NCI-H187 treated with DMSO at 0.1 percent for 48 hours (cell line): ENCODE data around the gene RAB15.
"Not testable (repeated sequence)": the region's sequence is repeated elsewhere in the genome, so short reads cannot be mapped to it uniquely, and the experiment has no call there.

ENCODE experiments used
- DNase-seq: peaks from one replicate; lab custom pipeline; 2025; lab: John Stamatoyannopoulos, UW

RAB15 gene

DNA sequence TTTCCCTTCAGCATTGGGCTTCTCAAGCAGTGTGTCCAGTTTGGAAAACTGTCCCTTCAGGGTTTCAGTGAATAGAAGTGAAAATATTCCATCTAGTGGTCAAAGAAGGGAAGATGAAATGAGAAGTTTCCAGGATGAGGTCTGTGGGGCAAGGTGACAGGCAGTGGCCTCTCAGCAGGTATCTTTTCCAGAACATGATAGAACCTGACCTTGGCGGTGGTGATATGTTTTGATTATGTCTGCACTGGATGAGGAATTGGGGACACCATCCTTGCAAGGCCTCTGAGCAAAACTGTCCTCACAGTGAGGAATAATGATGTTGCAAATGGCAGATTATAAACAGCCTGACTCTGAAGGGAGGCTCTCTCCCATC, 34.3 kb downstream of the RAB15 start:
- no peak for DNase-seq

- no peak for DNase-seq
Observed at GRCh38 chr14:64937171-64937820, 34.8 kb downstream of the RAB15 start.

- no peak for DNase-seq
Observed at GRCh38 chr14:64935508-64935907, 36.6 kb downstream of the RAB15 start.

- DNase-seq = no peak
Observed at GRCh38 chr14:64934338-64934929, 37.7 kb downstream of the RAB15 start.

DNA sequence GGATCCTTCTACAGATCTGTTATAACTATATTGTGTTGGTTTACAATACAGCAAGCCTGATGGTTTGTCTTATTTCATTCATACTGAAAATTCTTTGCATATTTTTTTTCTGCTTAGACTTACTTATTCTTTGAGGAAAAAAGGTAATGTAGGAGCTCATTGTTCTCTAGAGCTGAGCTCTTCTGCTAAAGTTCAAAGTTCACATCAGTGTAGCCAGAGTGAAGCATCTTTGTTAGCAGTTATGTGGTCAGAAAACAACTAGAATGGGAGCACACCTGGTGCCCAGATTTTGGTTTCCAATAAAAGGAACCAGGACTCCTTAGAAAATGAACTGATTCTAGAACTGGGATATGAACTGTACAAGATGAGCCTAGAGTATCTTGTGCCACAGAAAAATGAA, 39.9 kb downstream of the RAB15 start:
- no peak for DNase-seq

GRCh38 chr14:64931123-64931522, 41.0 kb downstream of the RAB15 start:
- DNase-seq = no peak

- DNase-seq = no peak
Observed at GRCh38 chr14:64930085-64930843, 41.9 kb downstream of the RAB15 start.

DNA sequence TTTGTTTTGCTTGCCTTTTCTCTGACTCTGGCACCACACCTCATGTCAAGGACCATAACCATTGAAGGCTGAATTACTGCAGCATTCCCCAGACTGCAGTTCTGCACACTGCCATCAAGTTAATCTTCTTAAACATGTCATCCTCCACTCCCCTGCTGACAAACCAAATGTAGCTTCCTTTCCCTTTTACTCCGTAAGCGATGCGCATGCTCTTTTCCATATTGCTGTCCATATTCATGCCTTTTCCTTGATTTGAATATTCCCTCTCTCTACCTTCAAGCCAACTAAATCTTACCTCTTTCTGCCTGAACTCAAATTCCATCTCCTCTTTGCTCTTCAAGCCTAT, 43.1 kb downstream of the RAB15 start:
- DNase-seq = no peak

DNA sequence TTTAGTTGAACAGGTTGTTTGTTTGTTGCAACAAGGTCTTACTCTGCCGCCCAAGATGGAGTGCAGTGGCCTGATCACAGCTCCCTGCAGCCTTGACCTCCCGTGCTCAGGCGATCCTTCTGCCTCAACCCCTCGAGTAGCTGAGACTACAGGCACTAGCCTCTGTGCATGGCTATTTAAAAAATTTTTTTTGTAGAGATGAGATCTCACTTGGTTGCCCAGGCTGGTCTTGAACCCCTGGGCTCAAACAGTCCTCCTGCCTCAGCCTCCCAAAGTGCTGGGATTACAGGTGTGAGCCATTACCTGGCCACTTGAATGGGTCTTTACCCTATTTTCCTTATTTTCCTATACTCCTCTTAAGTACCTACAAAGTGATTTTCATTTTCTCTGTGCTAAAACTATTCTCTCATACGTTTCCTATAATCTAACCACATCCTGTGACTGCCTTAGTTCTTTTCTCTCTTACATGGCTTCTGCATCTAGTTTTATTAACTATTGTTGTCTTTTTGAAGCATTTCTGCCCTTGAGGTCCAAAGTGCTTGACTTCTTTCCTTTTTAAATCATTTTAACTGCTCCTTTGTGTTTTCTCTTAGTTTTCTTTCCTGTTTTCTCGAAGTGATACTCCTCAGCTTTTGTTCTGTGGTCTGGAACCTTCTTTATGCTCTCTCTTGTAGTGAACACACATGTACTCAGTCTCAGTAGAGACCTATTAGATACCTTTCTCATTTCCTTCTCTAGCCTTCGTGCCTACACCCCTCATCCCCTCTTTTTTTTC, 43.7 kb downstream of the RAB15 start:
- DNase-seq = no peak

DNA sequence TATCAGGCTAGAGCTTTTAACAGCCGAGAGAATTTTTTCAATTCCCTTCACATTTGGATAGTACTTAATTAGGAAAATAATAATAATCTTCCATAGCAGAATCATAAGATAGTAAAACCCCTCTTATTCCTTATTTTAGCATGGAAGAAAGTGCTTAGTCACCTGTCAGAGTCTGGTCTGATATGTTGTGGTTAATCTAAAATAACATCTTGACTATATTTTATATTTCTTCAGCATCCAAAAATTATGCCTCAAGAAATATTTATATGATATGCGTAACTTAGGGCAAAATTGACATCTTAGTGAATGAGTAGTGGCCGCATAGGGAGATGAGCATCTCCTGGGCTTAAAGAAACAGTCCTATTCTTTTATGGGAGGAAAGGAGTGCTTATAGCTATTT, 45.1 kb downstream of the RAB15 start:
- no peak for DNase-seq

GRCh38 chr14:64926398-64926995, 45.6 kb downstream of the RAB15 start:
- no peak for DNase-seq

DNA sequence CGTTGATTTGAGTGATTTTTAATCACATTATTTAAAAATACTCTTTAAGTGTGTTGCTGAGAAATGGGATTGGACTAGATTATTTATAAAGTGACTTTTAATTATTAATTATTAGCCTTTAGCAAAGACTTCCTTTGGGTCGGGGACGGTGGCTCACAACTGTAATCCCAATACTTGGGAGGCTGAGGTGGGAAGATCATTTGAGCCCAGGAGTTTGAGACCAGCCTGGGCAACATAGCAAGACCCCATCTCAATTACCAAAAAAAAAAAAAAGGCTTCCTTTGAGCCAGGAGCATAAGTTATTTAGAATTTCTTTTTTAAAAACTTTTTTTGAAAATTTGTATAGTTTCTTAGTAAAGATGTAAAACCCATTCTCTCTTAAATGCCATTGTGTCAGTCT, 49.1 kb downstream of the RAB15 start:
- no peak for DNase-seq

DNA sequence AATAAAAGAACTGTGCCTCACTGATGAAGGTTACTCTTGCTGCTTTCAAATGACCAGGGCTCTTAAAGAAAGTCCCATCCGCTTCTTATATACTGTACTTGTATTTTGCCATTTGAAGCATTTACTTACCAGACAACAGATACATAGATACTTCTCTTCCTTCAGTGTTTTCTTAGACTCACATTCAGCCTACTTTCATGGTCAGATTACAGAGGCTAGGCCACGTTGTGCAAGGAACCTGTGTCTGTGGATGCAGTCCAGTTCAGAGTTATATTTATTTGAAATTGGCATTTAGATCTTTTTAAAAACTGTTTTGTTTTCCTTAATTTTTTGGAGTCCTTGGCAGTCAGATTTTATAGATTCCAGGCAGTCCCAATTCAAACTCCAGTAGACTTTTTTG, 51.7 kb downstream of the RAB15 start:
- no peak for DNase-seq

GRCh38 chr14:64919618-64920017, 52.5 kb downstream of the RAB15 start:
- DNase-seq = no peak

DNA sequence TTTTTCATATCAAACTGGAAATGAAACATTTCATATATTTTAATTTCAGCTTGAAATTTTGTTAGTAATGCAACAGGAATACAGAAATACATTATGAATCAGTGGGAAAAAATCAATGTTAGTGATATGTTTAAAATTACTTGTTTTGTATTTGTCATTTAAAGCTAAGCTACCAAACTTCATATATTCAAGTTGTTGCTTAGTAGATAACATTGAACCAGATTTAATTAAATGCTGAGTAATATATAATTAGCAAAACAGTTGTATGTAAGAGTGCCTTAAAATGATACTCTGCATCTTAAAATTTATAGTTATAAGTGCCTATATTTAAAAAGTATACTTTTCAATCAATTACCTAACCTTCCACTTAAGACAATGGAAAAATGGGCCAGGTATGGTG, 52.9 kb downstream of the RAB15 start:
- no peak for DNase-seq

- no peak for DNase-seq
Observed at GRCh38 chr14:64918216-64918615, 53.9 kb downstream of the RAB15 start.

- DNase-seq = no peak
Observed at GRCh38 chr14:64915797-64916196, 56.3 kb downstream of the RAB15 start.

DNA sequence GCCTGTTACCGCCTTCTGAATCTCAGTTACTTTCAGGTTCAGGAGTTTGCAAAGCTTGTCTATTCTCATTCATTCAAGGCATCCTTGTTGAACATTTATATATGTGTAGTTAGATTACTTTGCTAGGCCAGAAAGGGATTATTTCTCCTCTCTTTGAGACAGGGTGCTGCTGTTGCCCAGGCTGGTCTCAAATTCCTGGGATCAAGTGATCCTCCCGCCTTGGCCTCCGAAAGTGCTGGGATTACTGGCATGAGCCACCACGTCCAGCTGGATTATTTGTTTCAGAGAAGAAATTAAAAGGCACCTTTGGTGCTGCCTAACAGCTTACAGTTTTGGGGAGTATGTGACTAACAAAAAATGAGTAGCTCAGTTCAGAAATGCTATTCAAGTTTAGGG, 57.1 kb downstream of the RAB15 start:
- no peak for DNase-seq

- peak; percentile 97 for DNase-seq
Observed at GRCh38 chr14:64914237-64915028, 57.7 kb downstream of the RAB15 start, which contains the start of gene CHURC1. CHURC1 (plus strand) TSS chr14:64914455; CDS start chr14:64914496, 41 bp downstream.

- not testable (repeated sequence) for DNase-seq
Observed at GRCh38 chr14:64913477-64913876, 58.7 kb downstream of the RAB15 start.

DNA sequence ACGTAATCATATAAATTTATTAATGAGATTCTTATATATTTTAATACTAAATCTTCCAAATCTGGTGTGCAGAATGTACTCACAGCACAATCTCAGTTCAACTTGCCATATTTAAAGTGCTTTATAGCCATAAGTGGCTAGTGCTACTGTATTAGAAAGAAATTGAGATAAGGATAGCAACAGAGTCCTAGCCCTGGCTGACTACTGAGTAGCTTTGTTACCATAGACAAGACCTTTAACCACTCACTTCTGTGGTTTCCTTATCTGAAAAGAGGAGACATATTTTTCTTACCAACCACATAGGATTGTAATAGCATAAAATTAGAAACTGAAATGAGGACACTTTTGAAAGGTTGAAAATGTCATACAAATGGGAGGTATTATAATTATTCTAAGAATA, 59.9 kb downstream of the RAB15 start:
- DNase-seq = no peak
